GM23338 (cell line): Measurements from ENCODE around the gene ISL2. TPM values are rescaled to one million over a fixed set of nuclear protein-coding genes. Genes with fewer than 3 reads are reported as not detected.

Source experiments
- ATAC-seq: fragments of 200-7000 bp; cut with Tn5 transposase; 3 replicates; pipeline ENCODE4 v1.9.1; 2020
- DNase-seq: peaks from one replicate; pipeline ENCODE4 v3.0.0-alpha.2; 2015; ENCODE audit warnings: low spot score
- H2AFZ ChIP-seq: fragments of 200-600 bp; sonication (generic); 2 replicates; pipeline ENCODE4 v1.8.0; 2016; ENCODE audit warnings: antibody characterized with exemption, mild to moderate bottlenecking, moderate library complexity
- H3F3A ChIP-seq: fragments of 200-600 bp; sonication (generic); replicated peaks from 2 replicates; pipeline ENCODE4 v1.8.0; 2017; ENCODE audit warnings: antibody characterized with exemption, mixed run types, low read depth
- H3K27ac ChIP-seq: fragments of 200-600 bp; sonication (generic); 2 replicates; pipeline ENCODE4 v1.6.1; 2016; ENCODE audit warnings: low read depth
- H3K27me3 ChIP-seq: fragments of 200-600 bp; sonication (generic); 2 replicates; pipeline ENCODE4 v1.8.0; 2016; ENCODE audit warnings: mild to moderate bottlenecking, mixed run types, moderate library complexity; ENCODE audit not compliant: insufficient read depth
- H3K36me3 ChIP-seq: fragments of 200-600 bp; sonication (generic); 2 replicates; pipeline ENCODE4 v1.8.0; 2016; ENCODE audit warnings: mild to moderate bottlenecking; ENCODE audit not compliant: insufficient read depth
- H3K4me1 ChIP-seq: fragments of 200-600 bp; sonication (generic); 2 replicates; pipeline ENCODE4 v1.8.0; 2016; ENCODE audit warnings: mild to moderate bottlenecking, moderate library complexity; ENCODE audit not compliant: insufficient read depth
- H3K4me2 ChIP-seq: fragments of 200-600 bp; sonication (generic); 2 replicates; pipeline ENCODE4 v1.7.1; 2017; ENCODE audit warnings: mixed run types
- H3K4me3 ChIP-seq: fragments of 200-600 bp; sonication (generic); 2 replicates; pipeline ENCODE4 v1.6.1; 2016; ENCODE audit warnings: mixed run types
- H3K79me2 ChIP-seq: fragments of 200-600 bp; sonication (generic); replicated peaks from 2 replicates; pipeline ENCODE4 v1.8.0; 2017; ENCODE audit warnings: mild to moderate bottlenecking; ENCODE audit not compliant: insufficient read depth
- H3K9me2 ChIP-seq: fragments of 200-600 bp; sonication (generic); 2 replicates; pipeline ENCODE4 v1.8.0; 2017; ENCODE audit not compliant: insufficient read depth
- H4K20me1 ChIP-seq: fragments of 200-600 bp; sonication (generic); replicated peaks from 2 replicates; pipeline ENCODE4 v1.8.0; 2017; ENCODE audit warnings: mild to moderate bottlenecking; ENCODE audit not compliant: insufficient read depth
- H3K27ac Mint-ChIP-seq: 2 replicates; pipeline ENCODE4 v1.8.0; 2020; ENCODE audit warnings: inconsistent platforms, mild to moderate bottlenecking, moderate library complexity, mixed read lengths
- H3K27me3 Mint-ChIP-seq: 3 replicates; pipeline ENCODE4 v1.8.0; 2022; ENCODE audit warnings: low read depth, mild to moderate bottlenecking, moderate library complexity, mixed read lengths, inconsistent platforms; ENCODE audit not compliant: insufficient read depth, poor library complexity
- H3K36me3 Mint-ChIP-seq: 3 replicates; pipeline ENCODE4 v1.8.0; 2021; ENCODE audit warnings: low read depth, mild to moderate bottlenecking, inconsistent platforms, moderate library complexity, mixed read lengths
- H3K4me1 Mint-ChIP-seq: 3 replicates; pipeline ENCODE4 v1.8.0; 2020; ENCODE audit warnings: mild to moderate bottlenecking, inconsistent platforms, mixed read lengths
- H3K4me3 Mint-ChIP-seq: 3 replicates; pipeline ENCODE4 v1.8.0; 2021; ENCODE audit warnings: moderate library complexity, mild to moderate bottlenecking, inconsistent platforms, mixed read lengths
- H3K9me3 Mint-ChIP-seq: 3 replicates; pipeline ENCODE4 v1.8.0; 2020; ENCODE audit warnings: moderate library complexity, mild to moderate bottlenecking, inconsistent platforms, mixed read lengths
- EZH2 ChIP-seq: fragments of 200-600 bp; sonication (generic); IDR thresholded peaks from one replicate; pipeline ENCODE4 v1.8.0; 2017; ENCODE audit warnings: antibody characterized with exemption, mild to moderate bottlenecking, low read depth; ENCODE audit not compliant: unreplicated experiment
- EZH2phosphoT487 ChIP-seq: fragments of 200-600 bp; sonication (generic); IDR thresholded peaks from one replicate; pipeline ENCODE4 v1.8.1; 2018; ENCODE audit warnings: antibody characterized with exemption; ENCODE audit not compliant: unreplicated experiment
- NANOG ChIP-seq: IDR thresholded peaks from 2 replicates; pipeline ENCODE4 v1.6.1; 2016; ENCODE audit warnings: antibody characterized with exemption, borderline replicate concordance
- STAT1 ChIP-seq: IDR thresholded peaks from one replicate; pipeline ENCODE4 v1.6.1; 2016; ENCODE audit warnings: antibody characterized with exemption; ENCODE audit not compliant: unreplicated experiment
- ZNF114 ChIP-seq: fragments of 250-450 bp; sonication (Bioruptor Pico); IDR thresholded peaks from 2 replicates; pipeline ENCODE4 v1.5.0; 2020; ENCODE audit warnings: mild to moderate bottlenecking, moderate library complexity
- polyA plus RNA-seq: library from polyadenylated mRNA; unstranded; fragments of >200 nt; fragmentation: Nextera tagmentation; extraction: Ambion mirVana; gene quantifications from 2 replicates; pipeline ENCODE4 v1.2.1, GENCODE V29; 2016
- total RNA-seq: library from RNA; depleted of rRNA; stranded (reverse); fragments of >200 nt; shearing (Covaris generic); gene quantifications from 2 replicates; pipeline ENCODE4 v1.2.3, GENCODE V29; 2014
- TF ChIP-seq, protein P1 (sequence below), 2 experiments: fragments of 200-600 bp in 1 of 2; sonication (generic) in 1 of 2; conservative IDR thresholded peaks; 2 replicates each; pipeline versions ENCODE4 v1.5.1 to v1.6.1; 2016 to 2017; ENCODE audit warnings: antibody characterized with exemption in 2 of 2, low read depth in 2 of 2, mild to moderate bottlenecking in 2 of 2, moderate library complexity in 1 of 2
- TF ChIP-seq, protein P2 (sequence below): IDR thresholded peaks from 2 replicates; pipeline ENCODE4 v1.6.1; 2016; ENCODE audit warnings: antibody characterized with exemption
- TF ChIP-seq, protein P3 (sequence below): IDR thresholded peaks from one replicate; pipeline ENCODE4 v1.6.1; 2018; ENCODE audit warnings: antibody characterized with exemption; ENCODE audit not compliant: unreplicated experiment

Gene ISL2
- total and polyA plus RNA-seq, 2 experiments from 2014 or later, result 0.65 to 2.7 TPM

DNA sequence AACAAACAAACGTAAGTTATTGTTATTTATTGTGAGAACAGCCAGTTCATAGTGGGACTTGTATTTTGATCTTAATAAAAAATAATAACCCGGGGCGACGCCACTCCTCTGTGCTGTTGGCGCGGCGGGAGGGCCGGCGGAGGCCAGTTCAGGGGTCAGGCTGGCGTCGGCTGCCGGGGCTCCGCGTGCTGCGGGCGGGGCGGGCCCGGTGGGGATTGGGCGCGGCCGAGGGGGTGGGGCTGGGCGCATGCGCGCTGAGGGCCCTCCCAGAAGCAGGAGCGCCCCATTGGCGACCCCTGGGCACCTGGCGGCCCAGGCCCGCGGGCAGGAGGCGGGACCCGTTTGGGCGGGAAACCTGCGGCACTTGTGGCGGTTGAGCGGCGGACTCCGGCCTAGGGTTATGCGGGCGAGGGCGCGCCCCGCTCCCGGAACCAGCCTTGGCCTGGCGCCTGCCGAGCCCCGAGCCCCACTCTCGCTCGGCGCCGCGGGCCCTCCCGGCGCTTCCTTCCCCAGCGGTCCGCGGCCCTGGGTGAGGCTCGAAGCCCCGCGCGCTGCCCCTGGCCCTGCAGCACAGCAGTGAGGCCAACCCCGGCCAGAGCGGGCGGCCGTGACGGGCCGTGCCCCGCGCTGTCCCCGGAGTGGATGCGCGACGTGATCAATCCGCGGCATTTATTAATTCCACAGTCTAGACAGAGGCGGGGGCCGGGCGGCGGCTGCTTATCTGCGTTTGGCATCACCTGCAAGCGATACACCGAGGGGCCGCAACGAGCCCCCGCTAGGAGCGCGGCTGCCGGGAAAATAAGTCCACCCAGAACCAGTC lies 6.0 kb downstream of the ISL2 start:
- ATAC-seq (peak; percentile 4), DNase-seq (peak; percentile 84)
- H3K27me3 Mint-ChIP-seq, result peaks cover 93% of the 10 kb centered on the region
- Histone ChIP-seq H3K4me1 (peaks cover 48% of the 10 kb centered on the region), H3K27ac (no peak overlapping the region), H3K4me3 (peak overlapping the region; percentile 50; the same call in 1 of the 2 replicates), H3K27me3 (peaks cover 100% of the 10 kb centered on the region), H3F3A (peaks cover 4% of the 10 kb centered on the region), H4K20me1 (peaks cover 28% of the 10 kb centered on the region), H3K79me2 (no peaks in the 10 kb centered on the region), H3K9me2 (no peaks in the 10 kb centered on the region), H3K4me2 (peak overlapping the region; percentile 68), H2AFZ (no peak overlapping the region), H3K36me3 (no peaks in the 10 kb centered on the region)
- H3K4me1 Mint-ChIP-seq, result peaks cover 39% of the 10 kb centered on the region
- peaks cover 8% of the 10 kb centered on the region for H3K9me3 Mint-ChIP-seq
- TF ChIP-seq EZH2phosphoT487, result peak; percentile 84
- TF ChIP-seq, protein P1, sequence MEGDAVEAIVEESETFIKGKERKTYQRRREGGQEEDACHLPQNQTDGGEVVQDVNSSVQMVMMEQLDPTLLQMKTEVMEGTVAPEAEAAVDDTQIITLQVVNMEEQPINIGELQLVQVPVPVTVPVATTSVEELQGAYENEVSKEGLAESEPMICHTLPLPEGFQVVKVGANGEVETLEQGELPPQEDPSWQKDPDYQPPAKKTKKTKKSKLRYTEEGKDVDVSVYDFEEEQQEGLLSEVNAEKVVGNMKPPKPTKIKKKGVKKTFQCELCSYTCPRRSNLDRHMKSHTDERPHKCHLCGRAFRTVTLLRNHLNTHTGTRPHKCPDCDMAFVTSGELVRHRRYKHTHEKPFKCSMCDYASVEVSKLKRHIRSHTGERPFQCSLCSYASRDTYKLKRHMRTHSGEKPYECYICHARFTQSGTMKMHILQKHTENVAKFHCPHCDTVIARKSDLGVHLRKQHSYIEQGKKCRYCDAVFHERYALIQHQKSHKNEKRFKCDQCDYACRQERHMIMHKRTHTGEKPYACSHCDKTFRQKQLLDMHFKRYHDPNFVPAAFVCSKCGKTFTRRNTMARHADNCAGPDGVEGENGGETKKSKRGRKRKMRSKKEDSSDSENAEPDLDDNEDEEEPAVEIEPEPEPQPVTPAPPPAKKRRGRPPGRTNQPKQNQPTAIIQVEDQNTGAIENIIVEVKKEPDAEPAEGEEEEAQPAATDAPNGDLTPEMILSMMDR (conservative IDR thresholded peaks at IDR 0.05; ENCODE audit: low read depth in 2 of 2), result no peak
- TF ChIP-seq EZH2, result peak; percentile 80
- TF ChIP-seq NANOG, result no peak
- peaks cover 2% of the 10 kb centered on the region; the same call in 1 of the 3 replicates for H3K36me3 Mint-ChIP-seq
- no peak overlapping the region for H3K27ac Mint-ChIP-seq
- peak overlapping the region; percentile 68; the same call in 2 of the 3 replicates for H3K4me3 Mint-ChIP-seq

DNA sequence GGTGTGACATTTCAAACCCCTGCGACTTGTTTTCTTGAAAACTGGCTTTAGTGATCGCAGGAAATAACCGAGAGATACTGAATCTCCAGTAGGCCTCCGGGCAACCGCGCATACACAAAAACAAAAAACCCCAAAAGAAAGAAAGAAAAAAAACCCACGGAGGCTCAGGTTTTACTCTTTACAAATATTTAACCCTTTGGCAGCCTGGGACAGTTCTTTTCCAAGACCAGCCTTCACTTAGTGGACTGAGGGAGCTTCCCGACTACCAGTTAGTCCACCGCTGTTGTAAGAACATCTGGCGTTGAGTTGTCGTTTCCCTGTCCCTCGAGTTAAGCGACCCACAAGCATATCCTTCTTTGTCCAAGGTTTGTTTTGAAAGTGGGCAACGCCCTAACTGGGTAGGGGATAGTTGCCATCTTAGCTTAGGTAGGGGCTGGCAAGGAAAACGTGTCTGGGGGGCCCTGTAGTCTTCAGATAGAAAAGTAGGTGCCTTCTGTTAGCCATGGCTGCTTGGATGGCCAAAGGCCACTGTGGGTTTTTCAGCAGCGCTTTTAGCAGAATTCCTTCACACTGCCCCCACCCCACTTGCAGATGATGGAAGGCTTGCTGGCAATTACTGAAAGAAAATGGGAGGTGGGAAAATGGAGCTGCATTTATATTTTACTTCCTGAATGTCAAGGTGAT lies 6.9 kb downstream of the ISL2 start:
- Histone ChIP-seq H3K4me1 (peaks cover 54% of the 10 kb centered on the region), H2AFZ (no peak overlapping the region), H4K20me1 (peaks cover 32% of the 10 kb centered on the region), H3K9me2 (no peaks in the 10 kb centered on the region), H3K4me3 (peak overlapping the region; percentile 41), H3F3A (peaks cover 4% of the 10 kb centered on the region), H3K79me2 (no peaks in the 10 kb centered on the region), H3K27ac (no peak overlapping the region), H3K36me3 (no peaks in the 10 kb centered on the region), H3K27me3 (peaks cover 100% of the 10 kb centered on the region), H3K4me2 (peak overlapping the region; percentile 68)
- Mint-ChIP-seq H3K27ac (no peak overlapping the region), H3K9me3 (peaks cover 8% of the 10 kb centered on the region), H3K36me3 (peaks cover 2% of the 10 kb centered on the region; the same call in 1 of the 3 replicates), H3K27me3 (peaks cover 94% of the 10 kb centered on the region), H3K4me1 (peaks cover 43% of the 10 kb centered on the region), H3K4me3 (peak overlapping the region; percentile 17; the same call in 1 of the 3 replicates)
- no peak for DNase-seq
- ATAC-seq, result no peak
- TF ChIP-seq, protein P2, sequence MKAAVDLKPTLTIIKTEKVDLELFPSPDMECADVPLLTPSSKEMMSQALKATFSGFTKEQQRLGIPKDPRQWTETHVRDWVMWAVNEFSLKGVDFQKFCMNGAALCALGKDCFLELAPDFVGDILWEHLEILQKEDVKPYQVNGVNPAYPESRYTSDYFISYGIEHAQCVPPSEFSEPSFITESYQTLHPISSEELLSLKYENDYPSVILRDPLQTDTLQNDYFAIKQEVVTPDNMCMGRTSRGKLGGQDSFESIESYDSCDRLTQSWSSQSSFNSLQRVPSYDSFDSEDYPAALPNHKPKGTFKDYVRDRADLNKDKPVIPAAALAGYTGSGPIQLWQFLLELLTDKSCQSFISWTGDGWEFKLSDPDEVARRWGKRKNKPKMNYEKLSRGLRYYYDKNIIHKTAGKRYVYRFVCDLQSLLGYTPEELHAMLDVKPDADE, result no peak
- TF ChIP-seq ZNF114 (CRISPR knock-in tag) (no peak), STAT1 (no peak), EZH2 (peak; percentile 87)
- TF ChIP-seq, protein P3, sequence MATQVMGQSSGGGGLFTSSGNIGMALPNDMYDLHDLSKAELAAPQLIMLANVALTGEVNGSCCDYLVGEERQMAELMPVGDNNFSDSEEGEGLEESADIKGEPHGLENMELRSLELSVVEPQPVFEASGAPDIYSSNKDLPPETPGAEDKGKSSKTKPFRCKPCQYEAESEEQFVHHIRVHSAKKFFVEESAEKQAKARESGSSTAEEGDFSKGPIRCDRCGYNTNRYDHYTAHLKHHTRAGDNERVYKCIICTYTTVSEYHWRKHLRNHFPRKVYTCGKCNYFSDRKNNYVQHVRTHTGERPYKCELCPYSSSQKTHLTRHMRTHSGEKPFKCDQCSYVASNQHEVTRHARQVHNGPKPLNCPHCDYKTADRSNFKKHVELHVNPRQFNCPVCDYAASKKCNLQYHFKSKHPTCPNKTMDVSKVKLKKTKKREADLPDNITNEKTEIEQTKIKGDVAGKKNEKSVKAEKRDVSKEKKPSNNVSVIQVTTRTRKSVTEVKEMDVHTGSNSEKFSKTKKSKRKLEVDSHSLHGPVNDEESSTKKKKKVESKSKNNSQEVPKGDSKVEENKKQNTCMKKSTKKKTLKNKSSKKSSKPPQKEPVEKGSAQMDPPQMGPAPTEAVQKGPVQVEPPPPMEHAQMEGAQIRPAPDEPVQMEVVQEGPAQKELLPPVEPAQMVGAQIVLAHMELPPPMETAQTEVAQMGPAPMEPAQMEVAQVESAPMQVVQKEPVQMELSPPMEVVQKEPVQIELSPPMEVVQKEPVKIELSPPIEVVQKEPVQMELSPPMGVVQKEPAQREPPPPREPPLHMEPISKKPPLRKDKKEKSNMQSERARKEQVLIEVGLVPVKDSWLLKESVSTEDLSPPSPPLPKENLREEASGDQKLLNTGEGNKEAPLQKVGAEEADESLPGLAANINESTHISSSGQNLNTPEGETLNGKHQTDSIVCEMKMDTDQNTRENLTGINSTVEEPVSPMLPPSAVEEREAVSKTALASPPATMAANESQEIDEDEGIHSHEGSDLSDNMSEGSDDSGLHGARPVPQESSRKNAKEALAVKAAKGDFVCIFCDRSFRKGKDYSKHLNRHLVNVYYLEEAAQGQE, result no peak
